GM19463 (cell line): ENCODE data around the gene CCDC178.

Experiments
- ATAC-seq: cut with Tn5 transposase; IDR thresholded peaks from one replicate; pipeline ENCODE4 v1.9.1; 2021; ENCODE audit warnings: mild to moderate bottlenecking, moderate library complexity; ENCODE audit not compliant: unreplicated experiment

CCDC178 gene

DNA sequence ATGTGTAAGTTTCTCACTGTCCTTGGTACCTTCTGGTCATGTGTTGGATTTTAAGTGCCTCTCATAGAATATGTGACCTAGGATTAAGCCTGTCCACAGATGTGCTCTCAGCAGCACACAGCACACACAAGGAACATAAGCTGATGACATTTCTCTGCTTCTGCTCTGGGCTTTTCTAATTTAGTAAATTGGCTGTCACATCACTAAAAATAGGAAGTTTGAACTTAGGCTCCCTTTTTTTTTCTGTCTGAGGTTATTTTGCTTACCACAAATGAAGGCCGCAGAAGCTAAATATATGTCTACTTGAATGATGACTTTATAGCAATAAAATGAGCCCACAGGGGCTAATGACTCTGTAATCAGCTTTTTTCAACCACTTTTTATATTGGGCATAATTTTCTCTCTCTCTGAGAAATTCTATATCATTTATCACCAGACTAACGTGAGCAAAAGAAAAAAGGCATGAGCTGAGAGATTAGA, 517.5 kb downstream of the CCDC178 start:
- no peak for ATAC-seq

DNA sequence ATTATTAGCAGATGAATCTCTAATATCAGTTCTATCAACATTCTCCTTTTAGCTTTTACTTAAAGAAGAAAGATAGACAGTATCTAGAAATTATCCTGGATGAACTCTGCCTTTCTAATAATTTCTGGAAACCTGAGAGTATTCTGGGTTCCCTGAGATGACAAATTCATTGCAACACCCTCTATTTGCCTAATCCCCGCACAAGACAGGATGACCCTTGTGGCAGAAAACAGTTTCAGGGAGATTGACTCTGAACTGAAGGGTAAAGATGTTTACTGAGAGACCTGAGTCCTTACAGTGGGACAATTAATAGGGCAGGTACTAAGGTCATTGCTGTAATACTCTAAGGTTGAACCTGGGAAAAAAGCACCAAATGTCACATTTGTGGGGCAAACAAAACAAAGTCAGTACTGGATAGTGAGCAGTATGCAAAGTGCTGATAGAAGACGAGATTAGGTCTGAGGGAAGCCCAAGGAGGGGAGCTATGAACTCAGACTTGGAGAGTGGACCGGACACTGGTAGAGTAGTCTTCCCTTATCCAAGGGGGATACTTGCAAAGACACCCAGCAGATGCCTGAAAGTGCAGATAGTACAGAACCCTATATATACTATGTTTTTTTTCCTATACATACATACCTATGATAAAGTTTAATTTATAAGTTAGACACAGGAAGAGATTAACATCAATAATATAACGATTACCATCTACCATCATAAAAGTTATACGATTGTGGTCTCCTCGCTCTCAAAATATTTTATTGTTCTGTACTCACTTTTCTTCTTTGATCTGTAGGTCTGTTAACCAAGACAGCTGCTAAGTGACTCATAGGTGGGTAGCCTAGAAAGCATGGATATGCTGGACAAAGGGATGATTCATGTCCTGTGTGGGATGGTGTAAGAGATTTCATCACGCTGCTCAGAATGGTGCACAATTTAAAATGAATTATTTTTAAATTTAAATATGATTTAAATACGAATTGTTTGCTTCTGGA, 519.4 kb downstream of the CCDC178 start:
- no peak for ATAC-seq

DNA sequence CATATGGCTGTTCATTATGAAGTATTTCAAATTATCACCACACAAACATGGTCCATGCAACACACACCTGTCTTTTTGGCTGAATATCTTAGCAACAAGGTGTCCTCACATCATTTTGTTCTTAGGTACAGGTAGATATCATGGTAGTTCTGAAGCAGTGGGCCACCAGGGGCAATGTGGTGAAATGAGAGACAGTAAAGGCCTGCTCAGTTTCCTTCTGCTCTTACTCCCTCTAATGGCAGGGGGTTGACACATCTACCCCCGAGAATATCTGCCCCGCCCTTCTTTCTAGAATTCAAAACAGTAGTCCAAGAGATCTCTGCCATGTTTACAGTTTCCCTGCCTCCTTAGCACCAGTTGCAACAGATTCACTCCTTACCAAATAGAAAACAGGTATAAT, 520.7 kb downstream of the CCDC178 start:
- ATAC-seq = peak; percentile 91

DNA sequence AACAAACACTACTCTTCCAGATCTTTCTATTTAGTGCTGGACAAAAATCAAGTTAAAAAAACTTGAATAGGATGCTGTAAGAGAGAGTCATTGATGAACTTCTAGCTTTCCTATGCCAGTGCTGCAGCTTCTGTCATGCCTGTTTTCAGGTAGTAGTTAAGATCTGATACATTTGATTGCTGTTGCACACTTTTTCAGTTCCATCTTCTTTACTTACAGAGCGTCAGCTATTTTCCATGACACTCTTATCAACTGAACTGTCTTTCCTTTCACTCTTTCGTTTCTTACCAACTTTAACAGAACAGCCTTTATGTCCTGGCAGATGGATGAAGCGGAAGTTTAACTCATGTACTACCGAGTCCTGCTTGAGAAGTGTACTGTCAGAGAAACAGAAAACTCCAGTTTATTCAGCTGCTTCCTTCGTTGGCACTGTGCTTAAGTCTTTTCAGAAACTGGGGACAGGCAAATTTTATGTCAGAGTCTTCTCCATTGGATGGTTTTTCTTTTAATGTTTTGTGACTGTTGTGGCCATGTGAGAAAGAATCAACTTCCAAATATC, 521.8 kb downstream of the CCDC178 start:
- peak; percentile 33 for ATAC-seq

DNA sequence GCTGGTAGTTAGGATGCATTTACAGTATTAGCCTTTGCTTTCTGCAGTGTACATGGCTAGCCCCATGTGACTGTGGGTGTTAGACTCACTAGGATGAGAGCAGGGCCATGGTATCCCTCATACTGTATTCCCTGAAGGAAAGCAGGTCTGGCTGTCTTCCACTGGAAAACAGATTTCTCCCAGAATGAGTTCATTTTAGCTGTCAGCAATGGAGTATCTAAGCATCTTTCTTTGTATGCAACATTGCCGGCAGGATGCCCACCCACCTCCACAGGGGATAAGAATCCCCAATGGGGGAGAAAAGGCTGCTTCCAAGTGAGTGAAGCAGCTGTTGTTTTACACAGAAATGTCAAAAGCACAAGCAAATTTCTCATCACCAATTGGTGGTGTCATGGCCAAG, 525.0 kb downstream of the CCDC178 start:
- ATAC-seq = no peak

DNA sequence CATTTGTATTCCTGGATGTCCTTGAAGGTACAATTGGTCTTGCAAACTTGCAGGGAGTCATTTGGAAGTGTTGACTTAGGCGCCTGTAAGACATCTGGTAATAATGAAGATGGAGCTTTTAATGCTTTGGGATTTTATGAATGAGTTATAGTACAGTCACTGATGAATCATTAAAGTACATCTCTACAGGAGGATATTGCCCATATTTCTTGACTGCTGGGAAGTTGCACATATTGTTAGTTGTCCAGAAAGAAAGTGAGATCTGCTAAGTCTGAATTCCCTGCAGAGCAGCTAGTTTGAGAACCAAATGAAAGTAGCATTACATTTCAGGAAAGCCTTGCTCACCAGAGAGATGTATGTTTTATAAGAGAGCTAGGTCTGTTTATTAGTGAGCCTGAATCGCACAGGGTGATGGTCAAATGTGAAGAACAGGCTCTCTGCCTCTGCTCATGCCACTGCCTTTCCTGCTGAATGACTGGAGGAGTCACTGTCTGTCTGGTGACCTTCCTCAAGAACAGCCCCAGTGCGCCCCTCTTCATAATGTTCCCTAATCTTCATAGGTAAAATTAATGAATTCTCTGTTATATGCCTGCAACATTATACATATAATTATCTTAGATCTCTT, 528.7 kb downstream of the CCDC178 start:
- ATAC-seq = no peak

DNA sequence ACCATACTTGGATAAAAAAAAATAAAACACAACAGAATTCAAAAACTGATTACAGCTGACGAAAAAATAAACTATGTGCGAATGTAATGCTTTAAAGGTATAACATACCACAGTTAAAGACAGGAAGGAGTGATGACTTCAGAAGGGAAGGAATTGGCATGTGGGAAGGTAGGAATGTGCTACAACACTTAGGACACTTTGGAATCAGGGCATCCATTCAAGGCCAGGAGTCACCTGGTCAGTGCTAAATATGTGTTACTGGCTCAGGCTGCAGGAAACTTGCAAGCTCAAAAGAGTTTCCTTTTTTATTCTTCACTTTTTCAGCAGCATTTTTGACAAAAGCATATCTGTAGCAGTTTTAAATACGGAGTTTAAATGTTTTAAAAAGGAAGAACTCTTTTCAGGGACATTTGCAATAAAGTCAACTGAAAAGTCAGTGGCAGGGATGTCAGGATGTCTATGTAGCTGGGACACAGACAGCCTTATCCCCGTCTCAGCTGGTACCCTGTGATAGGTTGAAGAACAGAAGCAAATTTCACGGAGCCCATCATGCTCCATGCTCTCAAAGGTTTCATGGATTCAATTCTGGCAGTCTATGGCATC, 529.7 kb downstream of the CCDC178 start:
- no peak for ATAC-seq

DNA sequence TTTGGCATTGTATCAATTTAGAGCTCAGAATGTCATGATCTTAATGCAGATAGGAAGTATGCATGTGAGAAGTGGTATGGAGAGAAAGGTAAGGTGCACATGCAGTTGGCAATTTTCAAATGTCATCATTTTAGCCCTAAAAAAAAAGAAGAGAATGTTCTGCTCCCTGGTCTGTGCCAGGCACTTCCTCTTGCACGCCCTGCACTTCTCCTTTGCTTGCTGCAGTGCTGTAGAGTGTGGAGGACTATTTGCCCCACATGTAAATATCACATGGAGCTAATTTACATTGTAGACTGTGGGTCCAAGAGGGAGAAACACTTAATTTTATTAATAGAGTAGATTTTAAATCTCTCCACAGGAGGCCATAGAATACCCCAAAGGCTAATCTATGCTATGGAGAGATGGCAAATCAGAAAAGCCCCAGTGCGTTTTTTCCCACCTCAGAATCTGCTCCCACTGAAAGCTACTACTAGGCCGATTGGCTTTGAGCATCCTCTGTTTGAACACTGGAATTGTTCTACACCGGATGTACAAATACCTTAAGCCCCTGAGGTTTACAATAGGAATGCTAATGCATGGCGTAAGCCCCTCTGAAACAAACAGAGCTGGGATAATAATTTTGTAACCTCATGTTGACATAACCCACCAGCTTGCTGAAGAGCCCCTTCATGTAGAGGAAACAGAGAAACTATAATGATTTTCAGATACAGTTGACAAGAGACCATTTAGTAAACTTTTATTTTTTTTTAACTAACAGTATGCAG, 530.5 kb downstream of the CCDC178 start:
- ATAC-seq = no peak

DNA sequence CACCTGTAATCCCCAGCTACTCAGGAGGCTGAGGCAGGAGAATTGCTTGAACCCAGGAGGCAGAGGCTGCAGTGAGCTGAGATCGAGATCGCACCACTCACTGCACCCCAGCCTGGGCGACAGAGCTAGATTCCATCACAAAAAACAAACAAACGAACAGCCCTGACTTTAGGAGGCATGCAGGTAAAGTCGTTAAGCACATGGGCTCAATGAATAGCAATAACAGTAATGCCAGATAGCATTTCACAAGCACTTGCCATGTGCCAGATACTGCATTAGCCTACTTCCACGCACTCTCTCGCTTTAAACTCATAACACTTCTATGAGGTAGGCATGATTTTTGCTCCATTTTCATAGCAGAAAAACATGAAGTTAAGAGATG, 532.1 kb downstream of the CCDC178 start:
- no peak for ATAC-seq

DNA sequence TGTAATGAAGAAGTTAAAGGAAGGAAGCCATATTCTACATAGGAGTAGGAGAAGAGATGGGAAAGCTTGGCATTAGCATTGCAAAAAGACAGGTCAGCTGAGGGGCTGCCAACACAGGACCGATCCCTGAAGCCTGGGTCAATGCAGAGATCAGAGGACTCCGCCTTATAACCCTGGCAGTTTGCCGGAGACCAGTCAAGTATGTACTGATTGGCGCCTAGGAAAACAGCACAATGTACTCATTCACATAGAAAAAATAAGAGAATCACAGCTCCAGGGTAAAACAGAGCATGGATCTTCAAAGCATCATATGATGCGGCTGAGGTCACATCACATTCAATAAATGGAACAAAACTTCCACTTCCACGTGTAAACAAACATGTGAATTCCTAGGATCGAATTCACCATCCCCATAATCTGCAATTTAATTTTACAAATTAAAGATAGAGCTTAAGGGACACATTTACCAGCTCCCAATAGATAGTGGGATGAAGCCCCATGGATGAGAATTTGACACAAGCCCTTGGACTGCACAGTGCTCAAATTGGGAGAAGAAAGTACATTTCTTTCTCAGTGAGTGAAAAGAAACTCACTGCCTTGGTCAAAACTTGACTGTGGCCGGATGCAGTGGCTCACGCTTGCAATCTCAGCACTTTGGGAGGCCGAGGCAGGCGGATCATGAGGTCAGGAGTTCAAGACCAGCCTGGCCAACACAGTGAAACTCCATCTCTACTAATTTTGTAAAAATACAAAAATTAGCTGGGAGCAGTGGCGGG, 532.7 kb downstream of the CCDC178 start:
- no peak for ATAC-seq

DNA sequence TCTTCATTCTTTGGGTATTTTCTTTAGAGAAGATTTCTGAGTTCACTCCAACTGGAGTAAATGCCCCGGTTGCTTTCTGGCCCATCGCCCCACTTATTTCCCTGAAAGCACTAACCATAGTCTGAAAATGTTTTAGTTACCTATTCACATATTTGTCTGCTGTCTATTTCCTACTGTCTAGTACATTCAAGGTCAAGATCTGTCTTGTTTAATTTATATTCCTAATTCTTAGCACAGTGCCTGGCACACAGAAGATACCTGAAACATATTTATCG, 533.3 kb downstream of the CCDC178 start:
- ATAC-seq = no peak

DNA sequence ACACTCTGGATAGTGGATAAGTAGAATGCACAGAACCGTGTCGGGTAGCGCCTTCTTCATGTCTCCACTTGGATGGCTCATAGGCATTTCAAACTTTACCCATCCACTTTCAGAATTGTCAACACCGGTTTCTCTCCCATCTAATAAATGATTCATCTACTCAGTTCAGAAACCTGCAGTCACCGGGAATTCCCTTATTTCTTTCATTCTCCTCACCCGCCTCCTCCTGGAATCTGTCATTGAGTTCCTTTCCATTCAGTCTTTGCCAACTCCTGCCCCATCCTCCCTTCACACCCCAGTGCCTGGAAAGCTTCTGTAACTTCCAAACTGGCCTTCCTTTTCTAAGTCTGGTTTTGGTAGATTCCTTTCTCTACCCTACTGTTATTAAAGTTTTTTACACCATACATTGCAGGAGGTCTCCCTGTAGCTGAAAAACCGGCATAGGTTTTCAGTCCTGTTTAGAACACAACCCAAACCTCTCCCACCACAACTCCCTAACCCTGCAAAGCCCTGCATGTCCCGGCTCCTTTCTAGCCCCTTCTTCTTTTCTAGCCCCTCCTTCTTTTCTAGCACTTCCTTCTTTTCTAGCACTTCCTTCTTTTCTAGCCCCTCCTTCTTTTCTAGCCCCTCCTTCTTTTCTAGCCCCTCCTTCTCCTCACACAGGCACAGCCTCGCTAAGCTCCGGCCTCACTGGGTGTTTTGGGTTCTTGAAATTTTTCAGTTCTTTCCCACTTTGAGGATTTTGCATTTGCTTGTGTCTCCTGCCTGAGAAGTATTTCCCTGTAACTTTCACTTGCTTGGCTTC, 533.8 kb downstream of the CCDC178 start:
- ATAC-seq = no peak

DNA sequence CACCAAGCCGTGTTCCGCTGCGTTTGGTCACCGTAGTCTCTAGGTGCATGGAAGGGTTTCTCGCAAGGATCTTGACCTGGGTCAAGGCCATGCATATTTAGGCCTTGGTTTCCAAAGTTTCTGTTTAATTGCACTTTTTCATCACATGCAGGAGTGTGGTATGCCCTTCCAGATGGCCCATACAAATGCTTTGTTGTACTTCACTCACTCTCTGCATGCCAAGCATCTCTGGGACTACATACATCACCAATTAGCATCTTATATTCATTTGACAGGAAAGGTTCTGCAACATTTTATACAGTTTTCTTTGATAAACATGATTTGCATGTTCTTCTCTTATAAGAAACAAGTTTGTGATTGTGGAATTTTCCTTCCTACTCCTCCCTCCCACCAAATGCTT, 534.9 kb downstream of the CCDC178 start:
- ATAC-seq = no peak

DNA sequence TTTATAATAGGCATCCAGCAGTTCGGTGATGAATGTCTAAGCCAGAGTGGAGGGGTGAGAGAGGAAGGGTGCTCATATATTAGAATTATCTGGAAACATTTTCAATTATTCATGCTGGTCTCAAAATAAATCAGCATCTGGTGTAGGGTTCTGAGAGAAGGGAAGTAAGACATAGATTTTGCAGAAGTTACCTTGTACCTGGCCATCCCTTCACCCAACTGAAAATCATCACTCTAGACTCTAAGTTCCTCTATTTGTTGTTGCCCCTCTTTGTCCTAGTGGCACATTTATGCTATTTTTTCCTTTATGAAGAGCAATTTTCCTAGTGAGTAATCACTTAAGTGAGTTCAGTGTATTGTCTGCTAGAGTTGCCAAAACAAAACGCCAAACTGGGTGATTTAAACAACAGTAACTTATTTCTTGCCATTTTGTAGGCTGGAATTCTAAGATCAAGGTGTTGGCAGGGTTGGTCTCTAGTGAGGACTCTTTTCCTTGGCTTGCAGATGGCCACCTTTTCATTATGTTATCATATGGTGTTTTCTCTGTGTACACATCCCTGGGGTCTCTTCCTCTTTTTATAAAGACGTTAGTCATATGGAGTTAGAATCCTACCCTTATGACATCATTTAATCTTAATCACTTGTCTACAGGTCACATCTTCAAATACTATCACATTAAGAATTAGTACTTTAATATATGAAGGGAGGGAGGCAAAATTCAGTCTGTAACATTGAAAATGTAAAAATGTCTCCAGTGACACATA, 537.8 kb downstream of the CCDC178 start:
- ATAC-seq = no peak

DNA sequence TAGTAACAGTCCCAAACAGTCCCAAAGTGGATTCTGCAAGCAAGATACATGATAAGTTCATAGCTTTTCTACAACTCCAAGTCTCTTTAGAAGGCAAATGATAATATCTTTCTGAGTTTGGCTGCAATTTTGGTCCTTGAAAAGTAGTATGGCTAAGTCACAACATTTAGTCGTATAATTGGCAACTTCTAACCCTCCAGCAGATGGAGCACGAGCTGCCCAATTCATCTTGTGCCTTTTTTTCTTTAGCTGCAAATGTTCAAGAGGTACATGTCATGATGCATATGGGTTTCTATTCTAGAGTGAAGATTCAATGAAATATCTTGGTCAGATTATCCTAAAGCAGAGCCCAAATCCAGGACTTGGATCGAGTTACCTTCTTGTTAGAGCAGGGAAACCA, 540.7 kb downstream of the CCDC178 start:
- ATAC-seq = no peak

DNA sequence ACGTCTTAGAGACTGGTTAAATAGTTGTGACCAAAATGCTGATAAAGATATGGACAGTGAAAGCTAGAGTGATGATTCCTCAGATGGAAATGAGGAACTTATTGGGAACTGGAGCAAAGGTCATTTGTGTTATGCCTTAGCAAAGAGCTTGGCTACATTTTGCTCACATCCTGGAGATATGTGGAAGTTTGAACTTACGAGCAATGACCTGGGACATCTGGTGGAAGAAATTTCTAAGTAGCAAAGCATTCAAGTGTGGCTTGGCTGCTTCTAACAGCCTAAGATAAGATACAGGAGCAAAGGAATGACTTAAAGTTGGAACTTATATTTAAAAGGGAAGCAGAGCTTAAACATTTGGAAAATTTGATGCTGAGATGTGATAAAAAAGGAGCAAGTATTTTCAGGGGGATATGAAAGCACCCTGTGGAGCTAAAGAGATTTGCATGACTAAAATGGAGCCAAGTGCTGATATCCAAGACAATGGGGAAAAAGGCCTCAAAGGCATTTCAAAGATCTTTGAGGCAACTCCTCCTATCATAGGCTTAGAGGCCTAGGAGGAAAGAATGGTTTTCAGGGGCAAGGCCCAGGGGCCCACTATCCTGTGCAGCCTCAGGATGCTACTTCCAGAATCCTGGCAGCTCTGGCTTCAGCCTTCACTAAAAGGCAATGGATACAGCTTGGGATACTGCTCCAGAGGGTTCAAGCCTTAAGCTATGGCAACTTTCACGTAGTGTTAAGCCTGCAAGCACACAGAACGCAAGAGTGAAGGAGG, 543.6 kb downstream of the CCDC178 start:
- ATAC-seq = no peak

DNA sequence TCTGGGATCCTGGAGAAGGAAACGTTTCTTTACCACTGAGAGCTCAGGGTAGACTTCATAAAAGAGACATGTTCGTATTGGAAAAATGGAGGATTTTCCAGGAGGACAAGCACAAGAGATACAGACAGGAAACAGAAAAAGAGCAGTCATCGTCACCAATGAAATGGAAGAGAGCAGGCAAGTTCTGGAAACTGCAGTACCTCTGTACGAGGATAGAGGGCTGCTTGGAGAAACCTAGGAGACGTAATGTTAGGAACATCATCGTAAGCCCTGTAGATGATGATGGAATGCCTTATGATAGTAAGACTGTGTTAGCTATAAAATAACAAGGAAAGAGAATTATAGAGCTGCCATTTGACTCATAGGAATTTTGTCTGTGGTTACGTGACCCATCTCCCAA, 546.6 kb downstream of the CCDC178 start:
- ATAC-seq = no peak

DNA sequence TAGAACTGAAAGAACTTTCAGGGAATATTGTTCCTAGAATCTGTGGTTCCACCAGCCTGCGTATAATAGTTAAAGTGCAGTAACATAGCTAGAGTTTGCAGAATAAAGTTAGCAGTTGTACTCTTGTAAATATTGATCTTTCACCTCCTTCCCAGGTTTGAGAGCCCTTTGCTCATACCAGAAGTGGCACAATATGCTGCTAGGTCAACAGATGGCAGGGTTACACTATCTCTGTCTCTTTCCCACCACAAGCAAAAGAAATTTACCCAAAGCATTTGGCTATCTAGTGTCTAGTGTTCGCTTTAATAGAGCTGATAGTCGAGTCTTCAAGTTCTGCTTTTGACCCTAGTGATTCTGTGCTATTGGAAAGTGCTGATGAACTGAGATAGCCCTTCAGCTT, 548.7 kb downstream of the CCDC178 start:
- ATAC-seq = no peak
